D721Med (cell line): Measurements from ENCODE around the gene CDCA8.
"Not testable (repeated sequence)": the region's sequence is repeated elsewhere in the genome, so short reads cannot be mapped to it uniquely, and the experiment has no call there.

Experiments used
- DNase-seq: peaks from one replicate; pipeline ENCODE4 v3.0.0; 2011; ENCODE audit warnings: low spot score; ENCODE audit not compliant: insufficient read length
- FAIRE-seq: peaks from 2 replicates; lab custom pipeline; 2011; peaks lifted over from hg19 to GRCh38; lab: Jason Lieb, UNC
- TF ChIP-seq, protein P1 (sequence below): IDR thresholded peaks from 2 replicates; pipeline ENCODE4 v1.5.1; 2012; ENCODE audit warnings: mild to moderate bottlenecking, control low read depth; ENCODE audit not compliant: insufficient read depth; ENCODE audit errors: missing control alignments

CDCA8 gene

DNA sequence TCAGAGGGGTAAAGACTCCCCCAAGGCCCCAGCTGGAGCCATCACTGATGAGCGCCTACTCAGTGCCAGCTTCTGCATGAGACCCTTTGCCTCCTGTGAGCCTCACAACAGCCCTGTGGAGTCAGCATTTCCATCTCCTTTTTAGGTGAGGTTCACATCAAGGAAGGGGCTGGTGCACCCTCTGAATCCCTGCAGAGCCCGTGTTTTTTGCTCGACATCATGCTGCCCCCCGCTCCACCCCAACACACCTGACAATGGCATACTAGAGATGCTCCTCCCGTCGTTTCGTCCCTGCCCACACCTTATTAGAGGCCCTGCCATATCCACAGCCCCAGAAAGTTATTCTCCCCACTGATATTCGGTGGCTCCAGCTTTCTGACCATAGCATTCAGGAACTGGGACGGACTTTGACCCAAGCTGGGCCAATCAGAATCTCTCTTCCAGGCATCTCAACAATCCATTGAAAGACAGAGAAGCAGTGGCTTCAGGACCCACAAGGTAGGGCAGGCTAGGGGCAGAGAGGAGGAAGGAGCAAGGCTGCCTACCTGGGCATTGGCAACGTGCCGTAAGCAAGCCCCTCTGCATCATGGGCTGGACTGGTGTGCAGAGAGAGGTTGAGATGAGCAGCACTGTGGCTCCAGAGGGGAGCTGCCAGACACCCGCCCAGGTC, 39.9 kb downstream of the CDCA8 start:
- TF ChIP-seq, protein P1, sequence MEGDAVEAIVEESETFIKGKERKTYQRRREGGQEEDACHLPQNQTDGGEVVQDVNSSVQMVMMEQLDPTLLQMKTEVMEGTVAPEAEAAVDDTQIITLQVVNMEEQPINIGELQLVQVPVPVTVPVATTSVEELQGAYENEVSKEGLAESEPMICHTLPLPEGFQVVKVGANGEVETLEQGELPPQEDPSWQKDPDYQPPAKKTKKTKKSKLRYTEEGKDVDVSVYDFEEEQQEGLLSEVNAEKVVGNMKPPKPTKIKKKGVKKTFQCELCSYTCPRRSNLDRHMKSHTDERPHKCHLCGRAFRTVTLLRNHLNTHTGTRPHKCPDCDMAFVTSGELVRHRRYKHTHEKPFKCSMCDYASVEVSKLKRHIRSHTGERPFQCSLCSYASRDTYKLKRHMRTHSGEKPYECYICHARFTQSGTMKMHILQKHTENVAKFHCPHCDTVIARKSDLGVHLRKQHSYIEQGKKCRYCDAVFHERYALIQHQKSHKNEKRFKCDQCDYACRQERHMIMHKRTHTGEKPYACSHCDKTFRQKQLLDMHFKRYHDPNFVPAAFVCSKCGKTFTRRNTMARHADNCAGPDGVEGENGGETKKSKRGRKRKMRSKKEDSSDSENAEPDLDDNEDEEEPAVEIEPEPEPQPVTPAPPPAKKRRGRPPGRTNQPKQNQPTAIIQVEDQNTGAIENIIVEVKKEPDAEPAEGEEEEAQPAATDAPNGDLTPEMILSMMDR: no peak
- DNase-seq: no peak
- no peak for FAIRE-seq

DNA sequence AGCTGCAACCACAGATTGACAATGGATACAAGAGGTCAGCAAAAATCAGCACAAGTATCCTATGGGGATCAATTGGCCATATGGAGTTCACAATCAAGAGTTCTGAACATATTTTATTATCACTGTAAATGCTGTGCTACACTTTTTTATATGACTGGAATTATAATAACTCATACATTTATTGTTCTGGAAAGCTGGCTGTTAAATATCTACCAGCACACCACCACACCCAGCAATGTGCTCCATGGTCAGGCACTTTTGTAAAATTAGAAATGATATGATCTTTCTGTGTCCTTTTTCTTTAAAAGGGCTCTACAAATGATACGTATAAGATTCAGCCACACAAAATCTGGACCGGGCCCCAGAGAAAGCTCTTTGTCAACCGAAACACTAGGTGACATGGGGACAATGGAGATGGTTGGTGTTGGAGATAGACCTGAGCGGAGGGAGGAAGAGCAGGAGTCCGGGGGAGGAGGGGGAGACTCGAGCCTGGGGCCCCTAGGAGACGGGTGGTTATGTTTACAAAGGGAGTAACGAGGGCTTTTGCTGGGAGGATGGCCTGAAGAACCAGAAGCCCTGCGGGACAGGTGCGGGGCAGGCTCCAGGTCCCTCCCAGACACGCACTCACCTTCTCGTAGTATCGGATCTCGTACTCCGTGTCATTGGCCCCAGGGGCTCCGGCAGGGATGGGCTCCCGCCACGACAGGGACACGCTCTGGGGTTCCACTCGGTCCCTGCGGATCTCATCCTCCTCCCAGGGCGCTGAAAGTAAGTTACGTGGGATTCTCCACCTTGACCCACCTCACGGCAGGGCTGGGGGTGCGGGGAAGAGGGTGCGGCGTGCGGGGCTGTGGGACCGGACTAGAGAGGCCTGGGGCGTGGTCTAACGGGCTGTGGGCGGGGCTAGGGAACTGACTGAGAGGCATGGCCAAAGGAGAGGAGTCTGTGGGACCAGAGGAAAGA, 42.6 kb downstream of the CDCA8 start:
- TF ChIP-seq, protein P1: no peak
- FAIRE-seq (no peak), DNase-seq (no peak)

DNA sequence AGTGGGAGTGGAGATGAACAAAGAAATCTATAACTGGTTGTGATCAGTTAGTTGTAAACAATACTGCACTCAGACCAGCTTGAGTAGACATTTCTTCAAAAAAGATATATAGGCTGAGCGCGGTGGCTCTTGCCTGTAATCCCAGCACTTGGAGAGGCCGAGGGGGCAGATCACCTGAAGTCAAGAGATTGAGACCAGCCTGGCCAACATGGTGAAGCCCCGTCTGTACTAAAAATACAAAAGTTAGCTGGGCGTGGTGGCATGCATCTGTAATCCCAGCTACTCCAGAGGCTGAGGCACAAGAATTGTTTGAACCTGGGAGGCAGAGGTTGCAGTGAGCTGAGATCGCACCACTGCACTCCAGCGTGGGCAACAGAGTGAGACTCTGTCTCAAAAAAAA, 45.7 kb downstream of the CDCA8 start:
- FAIRE-seq, DNase-seq: not testable (repeated sequence)

DNA sequence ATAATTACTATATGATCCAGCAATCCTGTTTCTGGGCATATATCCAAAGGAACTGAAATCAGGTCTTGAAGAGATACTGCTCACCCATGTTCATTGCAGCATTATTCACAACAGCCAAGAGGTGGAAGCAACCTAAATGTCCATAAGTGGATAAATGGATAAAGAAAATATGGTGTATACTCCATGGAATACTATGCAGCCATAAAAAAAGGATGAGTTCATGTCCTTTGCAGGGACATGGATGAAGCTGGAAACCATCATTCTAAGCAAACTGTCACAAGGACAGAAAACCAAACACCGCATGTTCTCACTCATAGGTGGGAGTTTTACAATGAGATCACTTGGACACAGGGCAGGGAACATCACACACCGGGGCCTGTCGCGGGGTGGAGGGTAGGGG, 46.3 kb downstream of the CDCA8 start:
- not testable (repeated sequence) for DNase-seq, FAIRE-seq

DNA sequence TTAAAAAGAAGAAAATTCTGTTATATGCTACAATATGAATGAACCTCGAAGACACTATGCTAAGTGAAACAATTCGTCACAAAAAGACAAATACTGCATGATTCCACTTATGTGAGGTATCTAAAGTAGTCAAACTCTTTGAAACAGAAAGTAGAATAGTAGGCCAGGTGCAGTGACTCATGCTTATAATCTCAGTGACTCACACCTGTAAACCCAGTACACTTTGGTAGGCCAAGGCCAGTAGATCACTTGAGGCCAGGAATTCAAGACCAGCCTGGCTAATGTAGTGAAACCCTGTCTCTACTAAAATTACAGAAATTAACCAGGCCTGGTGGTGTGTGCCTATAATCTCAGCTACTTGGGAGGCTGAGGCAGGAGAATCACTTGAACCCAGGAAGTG, 46.9 kb downstream of the CDCA8 start:
- TF ChIP-seq, protein P1: no peak
- FAIRE-seq (no peak), DNase-seq (no peak)

DNA sequence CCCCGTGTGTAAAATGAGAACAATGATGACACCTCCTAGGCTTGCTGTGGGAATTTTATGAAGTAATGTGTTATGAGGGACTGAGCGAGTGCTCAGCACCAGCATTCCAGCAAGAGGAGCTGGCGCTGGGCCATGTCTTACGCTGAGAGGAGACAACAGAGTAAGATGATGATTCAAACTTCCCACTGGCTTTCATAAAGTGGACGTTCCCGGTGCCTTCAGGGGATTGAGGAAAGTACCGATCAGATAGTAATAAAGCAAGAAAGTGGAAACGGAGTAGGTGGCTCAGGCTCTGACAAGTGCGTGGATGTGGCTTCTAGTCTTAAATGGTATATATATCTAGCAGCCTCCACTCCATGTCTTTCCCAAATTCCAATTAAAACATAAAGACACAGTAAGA, 48.8 kb downstream of the CDCA8 start:
- DNase-seq (no peak), FAIRE-seq (no peak)
- TF ChIP-seq, protein P1: no peak

DNA sequence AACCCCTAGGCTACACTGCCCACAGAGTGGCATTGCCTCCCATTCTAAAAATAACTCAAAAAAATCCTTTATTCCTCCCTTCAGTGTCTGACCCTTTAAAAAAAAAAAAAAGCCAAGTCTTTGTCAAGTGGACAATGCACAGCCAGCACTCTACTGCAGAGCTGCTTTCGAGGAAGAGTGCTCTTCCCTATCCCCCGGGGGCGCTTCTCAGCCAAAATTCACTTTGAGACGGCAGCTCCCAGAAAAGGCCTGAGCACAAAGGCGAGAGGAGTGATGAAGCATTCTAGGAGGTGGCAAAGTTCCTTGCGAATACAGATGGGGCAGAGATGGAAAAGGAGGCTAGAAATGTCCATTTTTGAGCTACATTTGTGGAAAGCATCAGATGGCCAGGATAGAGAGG, 49.3 kb downstream of the CDCA8 start:
- FAIRE-seq (no peak), DNase-seq (no peak)
- TF ChIP-seq, protein P1: no peak

DNA sequence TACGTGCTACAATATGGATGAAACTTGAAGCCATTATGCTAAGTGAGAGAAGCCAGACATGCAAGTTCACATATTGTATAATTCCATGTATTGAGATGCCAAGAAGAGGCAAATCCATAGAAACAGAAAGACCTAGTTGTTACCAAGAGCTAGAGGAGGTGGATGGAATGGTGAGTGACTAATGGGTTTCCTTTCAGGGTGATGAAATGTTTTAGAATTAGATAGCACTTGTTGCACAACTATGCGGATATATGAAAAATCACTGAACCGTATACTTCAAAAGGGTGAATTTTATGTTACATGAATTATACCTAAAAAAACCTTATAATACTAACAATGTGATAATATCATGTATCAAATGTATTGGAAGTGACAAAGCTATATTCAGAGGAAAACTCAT, 54.5 kb downstream of the CDCA8 start:
- FAIRE-seq (no peak), DNase-seq (no peak)
- TF ChIP-seq, protein P1: no peak
